Stromal cell of bone marrow (primary cell): Measurements from ENCODE around the gene STYX.

Experiments used
- DNase-seq: peaks from one replicate; pipeline ENCODE4 v3.0.0-alpha.2; 2012; ENCODE audit warnings: low read depth

STYX gene, protein sequence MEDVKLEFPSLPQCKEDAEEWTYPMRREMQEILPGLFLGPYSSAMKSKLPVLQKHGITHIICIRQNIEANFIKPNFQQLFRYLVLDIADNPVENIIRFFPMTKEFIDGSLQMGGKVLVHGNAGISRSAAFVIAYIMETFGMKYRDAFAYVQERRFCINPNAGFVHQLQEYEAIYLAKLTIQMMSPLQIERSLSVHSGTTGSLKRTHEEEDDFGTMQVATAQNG

DNA sequence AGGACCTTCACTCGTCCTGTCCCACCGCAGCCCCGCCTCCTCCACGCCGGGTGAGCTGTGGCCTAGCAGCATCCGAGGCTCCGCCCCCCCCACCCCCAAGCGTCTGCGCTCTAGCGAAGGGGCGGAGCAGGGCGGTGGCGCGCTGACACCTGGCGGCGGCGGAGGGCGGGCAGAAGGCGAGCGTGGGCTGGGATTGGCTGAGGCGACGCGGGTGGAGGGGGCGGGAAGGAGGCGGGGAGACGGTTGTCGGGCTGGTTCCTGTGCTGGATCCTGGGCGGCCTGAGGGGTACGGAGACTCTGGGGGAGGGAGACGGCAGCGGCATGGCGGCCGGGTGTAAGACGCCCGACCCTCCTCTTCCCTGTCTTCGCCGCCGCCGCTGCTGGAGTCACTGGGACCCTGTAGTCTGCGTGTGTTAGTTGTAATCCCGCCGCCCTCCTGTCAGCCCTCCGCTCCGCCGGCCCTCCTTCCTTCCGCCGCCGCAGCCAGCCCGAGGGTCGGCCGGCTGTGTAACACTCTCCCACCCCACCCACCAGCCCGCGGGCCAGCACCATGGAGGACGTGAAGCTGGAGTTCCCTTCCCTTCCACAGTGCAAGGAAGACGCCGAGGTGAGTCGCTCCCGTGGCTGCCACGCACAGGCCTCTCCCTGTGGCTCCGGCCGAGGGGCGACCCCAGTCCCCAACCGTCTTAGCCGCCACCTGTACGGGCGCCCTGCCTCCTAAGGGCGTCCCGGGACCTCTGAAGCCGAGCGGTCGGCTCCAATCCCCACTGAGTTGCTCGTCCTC lies at the start of gene STYX:
Gene STYX, plus strand, starts transcription at position 242 of the 784 bp plus-strand sequence. Its CDS starts 309 bp downstream, at position 551.
- DNase-seq = peak; percentile 96

DNA sequence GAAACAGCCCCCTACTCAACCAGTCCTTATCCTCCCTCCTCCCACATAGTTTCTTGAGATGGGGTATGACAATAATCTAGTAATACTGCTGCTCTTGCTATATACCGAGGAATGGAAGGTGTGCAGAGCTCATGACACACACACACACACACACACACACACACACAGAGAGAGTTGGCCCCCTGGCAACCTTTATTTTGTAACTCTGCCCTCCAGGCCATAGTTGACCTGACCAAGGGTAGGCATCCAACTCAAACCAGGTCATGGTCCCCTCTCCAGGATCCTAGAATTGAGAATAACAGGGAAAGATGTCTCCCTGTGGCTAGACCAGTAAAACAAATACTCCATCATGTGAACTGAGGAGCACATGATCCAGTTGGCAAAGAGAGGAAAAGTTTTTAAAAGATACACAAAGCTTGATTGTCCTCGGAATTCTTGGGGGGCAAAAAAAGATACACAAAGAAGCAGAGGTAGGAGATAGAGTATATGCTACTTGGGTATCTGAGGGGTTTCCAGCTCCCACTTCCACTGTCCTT lies 45.9 kb upstream of the STYX start:
- DNase-seq = no peak

DNA sequence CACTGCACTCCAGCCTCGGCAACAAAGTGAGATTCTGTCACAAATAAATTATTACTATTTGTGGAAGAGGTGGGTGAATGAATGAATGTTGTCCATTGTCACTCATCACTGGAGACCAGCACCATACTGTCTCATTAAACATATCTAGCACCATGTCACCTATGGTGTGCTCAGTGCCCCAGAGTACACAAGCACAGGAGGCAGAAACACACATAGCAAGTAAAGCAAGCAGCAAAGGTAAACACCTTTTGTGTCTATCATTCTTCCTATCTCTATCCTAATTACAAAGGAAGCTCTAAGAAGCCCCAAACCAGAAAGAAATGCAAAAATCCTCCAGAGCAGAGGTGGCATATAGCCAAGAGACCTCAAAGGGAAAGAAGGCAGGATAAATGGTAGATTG lies 43.8 kb upstream of the STYX start:
- no peak for DNase-seq

DNA sequence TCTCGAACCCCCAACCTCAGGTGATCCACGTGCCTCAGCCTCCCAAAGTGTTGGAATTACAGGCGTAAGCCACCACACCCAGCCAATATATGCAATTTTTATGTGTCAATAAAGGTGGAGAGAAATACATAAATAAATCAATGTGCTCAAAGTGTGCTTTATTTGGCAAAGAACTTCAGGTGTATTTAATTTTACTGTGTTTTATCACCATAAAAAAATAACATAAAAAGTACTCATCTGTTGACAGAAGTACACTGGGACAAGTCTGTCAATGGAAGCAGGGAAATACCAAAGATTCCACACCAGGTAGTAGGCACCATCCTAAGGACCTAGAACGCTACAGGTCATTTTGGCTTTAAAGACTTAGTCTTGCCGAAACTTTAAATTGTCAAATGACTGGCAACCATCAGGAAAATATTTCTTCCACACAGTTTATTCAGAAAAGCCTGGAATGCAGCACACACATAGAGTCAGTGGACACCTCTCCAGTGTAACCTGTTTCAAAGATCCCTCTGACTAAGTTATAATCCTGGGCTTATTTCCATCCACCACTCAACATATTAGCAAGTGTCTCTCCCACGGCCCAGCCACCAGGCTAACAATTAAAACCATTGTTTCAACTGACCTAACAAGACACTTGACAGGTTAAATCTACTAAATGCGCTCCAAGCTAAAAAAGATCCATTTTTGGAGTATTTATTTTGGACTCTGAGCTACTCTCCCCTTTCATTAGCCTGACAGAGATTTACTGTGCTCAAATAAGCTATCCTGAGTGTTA lies 38.8 kb upstream of the STYX start:
- DNase-seq = no peak

DNA sequence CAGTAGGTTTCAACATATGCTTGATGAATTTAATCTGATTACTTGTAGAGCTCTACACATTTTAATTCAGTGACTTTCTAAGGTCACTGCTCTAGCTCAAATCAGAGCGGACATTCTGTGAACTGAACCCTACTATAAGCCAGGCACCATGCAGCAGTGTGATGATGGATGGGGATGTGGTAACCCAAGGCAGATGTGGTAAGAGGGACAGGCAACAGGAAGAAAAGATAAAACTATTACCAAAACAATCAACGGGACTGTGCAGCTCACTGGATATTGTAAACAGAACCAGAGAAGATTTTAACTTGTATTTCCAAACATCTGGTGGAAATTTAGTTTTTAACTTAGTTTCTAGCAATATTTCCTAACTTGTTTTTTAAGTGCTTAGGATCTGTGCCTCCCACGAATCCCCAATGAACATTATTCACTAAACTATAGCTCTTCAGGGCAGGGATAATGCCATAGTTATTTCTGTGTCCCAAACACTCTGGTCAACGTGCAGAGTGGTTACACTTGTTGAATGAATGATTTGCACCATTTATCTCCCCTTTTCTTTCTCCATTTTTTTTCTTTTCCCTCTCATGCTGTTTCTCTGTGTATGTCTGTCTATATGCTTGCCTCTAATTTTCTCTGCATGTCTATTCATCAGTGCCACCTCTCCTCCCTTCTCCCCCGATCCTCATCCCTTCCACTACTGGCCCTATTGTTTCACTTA lies 37.6 kb upstream of the STYX start:
- no peak for DNase-seq

DNA sequence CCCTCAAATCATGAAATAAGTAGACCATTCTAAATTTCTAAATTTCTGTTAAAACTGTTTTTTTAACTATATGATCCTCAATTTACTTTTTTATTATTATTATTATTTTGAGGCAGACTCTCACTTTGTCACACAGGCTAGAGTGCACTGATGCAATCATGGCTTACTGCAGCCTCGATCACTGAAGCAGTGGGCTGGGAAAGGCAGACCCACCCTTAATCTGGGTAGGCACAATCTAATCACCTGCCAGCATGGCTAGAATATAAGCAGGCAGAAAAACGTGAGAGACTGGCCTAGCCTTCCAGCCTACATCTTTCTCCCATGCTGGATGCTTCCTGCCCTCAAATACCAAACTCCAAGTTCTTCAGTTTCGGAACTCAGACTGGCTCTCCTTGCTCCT lies 36.9 kb upstream of the STYX start:
- DNase-seq = no peak

DNA sequence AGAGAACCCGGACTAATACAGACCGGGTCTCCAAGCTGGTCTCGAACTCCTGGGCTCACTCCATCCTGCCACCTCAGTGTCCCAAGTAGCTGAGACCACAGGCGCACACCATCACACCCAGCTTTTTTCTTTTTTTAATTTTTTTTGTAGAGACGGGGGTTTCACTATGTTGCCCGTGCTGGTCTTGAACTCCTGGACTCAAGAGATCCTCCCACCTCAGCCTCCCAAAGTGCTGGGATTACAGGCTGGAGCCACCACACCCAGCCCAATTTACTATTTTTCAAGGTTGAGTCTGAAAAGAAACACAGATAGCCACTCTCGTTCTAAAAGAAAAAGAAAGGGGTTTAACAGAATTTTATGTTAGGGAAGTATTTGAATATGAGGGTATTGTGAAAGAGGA lies 36.4 kb upstream of the STYX start:
- no peak for DNase-seq

DNA sequence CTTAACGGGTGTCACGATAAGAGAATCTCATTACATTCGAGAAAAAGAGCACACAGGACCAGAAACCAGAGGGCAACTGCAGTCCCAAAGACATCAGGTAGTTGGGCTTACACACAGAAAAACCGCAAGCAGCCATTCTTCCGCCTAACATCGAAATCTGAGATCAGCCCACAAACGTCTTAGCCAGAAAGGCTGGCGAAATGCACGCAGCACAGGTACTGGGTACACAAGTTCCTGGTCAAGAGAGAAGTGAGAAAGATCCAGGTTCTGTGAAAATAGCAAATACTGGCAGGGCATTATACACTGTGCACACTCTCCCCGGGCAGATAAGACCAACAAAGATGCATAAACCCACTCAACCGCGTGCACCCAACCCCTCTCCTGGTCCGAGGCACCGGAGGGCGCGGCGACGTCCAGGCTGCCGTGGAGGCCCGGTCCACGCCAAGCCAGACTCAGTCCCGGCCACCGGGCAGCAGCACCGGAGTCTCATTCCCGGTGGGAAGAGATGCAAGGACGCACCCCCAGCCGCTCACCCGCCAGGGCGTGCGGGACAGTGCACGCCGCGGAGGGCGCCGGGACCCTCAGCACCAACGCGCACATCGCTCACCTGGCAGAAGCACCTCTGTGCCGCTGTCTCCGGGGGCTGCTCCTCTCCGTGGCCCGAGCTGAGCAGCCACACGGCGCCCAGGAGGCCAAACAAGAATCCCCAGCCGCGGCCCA lies 35.0 kb upstream of the STYX start:
- DNase-seq = no peak

DNA sequence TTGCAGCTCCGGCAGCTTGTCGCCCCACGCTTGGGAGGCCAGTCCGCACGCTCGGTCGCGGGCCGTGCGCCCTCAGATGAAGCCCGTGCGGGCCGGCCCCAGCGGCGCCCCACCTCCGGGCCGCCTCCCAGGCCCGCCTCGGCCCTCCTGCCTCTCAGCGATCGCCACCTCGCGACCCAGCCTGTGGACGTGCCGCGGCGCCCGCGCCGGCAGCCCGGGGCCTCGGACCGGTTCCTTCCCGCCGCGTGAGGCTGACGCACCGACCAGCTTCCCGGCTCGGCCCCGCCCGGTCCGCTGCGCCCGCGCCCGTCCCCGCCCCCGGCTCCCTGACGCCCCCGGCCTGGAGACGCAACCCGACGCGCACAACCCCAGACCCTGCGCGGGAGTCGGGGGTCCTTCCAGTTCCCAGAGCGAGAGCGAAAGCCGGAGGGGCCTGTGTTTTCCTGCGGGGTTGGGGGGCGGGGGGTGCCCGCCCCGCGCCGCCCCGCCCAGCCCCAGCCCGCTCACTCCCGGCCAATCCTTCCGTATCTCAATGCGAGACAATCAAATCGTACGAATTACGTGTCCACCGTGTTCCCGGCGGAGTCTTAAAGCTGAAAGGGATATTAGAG lies 34.4 kb upstream of the STYX start, which contains the start of gene ERO1A:
Gene ERO1A, minus strand, starts transcription at position 78 of the 611 bp plus-strand sequence. Its CDS starts 77 bp downstream, at position 1.
- DNase-seq = peak; percentile 81

DNA sequence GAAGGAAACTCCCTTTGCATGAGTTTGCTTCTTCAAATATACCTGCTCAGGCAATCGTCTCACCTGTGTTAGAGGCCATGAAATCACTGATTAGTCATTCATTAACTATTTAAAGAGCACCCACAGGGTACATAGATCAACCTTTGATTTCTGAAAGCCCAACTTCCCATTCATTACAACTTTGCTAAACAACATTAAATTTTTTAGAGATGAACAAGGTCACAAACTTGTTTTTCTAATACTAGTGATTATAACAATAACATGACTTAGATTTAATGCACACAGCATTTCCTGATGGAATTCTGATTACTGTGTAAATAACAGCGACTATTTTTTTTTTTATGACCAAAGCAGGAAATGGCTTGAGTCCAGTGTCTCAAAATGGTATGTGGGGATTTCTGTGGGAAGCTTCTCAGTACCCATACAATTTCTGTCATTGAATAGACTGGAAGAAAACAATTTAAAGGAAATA lies 29.2 kb upstream of the STYX start:
- DNase-seq = no peak

DNA sequence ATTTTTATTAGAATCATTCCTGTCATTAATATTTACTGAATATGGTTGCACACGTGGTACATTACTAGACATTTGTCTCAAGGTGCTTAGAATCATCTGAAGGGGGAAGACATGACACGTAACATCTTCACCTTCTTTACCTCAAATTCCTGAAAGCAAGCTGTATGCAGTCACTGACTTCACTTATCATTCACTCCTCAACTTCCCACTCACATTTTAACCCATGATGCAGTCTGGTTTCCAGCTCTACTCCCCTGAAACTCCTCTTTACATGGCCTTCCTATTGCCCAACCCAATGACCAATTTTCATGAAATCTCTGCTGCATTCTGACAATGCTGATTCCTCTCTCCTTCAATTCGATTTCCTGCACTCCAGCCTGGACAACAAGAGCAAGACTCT lies 28.7 kb upstream of the STYX start:
- no peak for DNase-seq

DNA sequence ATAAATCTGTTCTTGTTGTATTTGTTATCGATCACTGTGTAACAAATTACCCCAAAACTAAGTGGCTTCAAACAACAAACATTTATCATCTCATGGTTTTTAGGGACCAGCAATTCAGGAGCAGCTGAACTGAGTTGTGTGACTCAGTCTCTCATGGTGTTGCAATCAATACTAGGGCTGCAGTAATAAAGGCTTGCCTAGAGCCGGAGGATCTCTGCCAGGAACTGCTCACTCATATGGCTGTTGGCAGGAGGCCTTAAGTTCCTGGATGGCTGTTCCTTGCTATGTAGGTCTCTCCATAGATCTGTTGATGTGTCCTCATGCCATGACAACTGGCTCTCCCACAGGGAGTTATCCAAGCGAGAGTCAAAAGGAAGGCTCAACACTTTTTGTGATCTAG lies 26.7 kb upstream of the STYX start:
- DNase-seq = peak; percentile 98

DNA sequence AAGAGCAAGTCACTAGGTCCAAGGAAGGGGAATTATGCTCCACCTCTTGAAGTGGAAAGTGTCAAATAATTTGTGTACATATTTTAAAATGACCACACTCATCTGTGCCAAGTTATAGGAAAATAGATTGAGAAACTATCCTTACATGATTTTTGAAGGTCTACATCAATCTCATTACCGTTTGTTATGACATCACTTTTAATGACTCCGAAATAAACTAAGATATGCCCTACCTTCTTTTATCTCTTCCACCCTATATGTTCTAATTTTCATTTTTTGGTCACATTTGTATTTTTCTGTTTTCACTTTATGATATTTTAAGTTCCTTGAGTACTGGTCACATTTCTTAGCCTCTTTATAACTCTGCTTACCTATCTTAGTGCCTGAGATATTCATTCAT lies 26.3 kb upstream of the STYX start:
- DNase-seq = no peak

DNA sequence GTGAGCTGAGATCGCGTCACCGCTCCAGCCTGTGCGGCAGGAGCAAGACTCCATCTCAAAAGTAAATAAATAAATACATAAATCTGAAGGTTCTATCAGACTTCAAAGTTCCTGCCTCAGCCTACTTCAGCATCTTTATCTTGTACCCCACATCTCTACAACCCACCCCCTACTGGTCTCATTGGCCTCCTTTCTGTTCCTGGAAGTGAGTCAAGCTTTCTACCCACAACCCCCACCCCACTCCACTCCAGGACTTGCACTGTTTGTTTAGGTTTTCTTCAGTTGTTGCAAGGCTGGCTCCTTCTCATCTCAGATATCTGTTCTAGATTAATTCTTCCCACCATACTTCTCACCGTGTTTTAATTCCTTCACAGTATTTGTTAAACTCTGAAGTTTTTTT lies 23.7 kb upstream of the STYX start:
- DNase-seq = no peak

DNA sequence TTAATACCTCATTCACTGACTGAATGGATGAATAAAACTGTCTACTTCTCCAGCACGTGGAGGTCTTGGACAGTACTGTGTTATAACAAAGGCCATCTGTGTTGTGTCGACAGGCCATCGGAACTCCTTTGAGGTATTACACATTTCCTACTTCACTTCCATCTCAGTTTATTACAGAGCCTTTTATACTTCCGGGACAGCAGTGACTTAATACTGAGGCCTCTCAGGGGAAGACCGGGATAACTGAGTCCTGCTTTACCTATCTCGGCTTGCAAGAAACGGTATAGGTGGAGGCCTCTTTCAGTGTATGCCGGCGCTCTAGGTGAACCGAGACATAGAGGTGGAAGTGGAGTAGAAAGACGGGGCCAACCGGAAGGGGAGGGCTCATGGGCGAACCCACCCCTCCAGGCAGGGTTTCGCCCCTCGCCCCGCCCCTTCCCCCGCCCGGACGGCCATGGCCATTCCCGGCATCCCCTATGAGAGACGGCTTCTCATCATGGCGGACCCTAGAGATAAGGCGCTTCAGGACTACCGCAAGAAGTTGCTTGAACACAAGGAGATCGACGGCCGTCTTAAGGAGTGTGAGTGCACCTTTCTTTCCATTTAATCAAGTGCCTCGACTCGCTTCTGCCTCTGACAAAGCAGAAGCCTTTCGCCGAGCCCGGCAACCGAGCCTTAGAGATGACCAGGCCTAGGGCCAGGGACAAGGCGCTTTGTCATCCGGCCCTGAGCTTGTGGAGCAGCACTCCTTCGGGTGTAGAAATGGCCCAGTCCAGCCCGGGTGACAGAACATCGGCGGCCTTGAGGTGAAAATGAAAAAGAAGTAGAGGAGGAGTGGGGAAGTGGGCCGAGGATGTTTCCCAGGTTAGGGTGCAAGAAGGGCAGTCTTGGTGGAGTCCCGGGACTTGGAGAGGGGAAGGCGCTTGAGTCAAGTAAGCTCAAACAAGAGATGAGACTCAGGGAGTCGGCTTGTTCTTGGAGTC lies 23.0 kb upstream of the STYX start, which contains the start of gene PSMC6:
Gene PSMC6, plus strand, starts transcription at position 477 of the 983 bp plus-strand sequence. Its CDS starts 20 bp downstream, at position 497.
- DNase-seq = peak; percentile 84

DNA sequence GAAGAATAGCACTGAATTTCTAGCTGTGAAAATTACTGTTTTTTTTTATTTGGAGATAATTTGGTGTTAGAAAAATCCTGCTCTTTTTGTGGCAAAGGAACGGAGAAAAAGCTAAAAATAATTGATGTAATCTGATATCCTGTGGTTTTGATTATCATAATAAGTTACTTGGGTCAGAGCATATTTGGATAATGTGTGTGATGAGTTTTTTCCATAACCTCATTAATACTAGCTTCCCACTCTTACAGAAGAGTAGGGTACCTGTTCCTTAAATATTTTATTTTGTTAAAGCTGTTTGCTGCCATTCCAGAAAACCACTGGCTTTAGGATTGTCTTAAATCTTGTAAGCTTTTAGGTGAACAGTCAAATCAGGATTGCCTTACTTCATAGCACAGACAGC lies 18.3 kb upstream of the STYX start:
- no peak for DNase-seq

DNA sequence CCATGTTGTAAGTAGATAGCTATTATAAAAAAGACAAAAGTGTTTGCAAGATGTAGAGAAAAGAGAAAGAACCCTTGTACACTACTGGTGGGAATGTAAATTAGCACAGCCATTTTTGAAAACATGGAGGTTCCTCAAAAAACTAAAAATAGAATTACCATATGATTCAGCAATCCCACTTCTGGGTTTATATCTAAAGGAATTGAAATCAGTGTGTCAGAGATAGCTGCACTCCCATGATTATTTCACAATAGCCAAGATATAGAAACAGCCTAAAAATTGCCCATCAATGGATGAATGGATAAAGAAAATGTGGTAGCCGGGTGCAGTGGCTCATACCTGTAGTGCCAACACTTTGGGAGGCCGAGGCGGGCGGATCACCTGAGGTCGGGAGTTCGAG lies 13.8 kb upstream of the STYX start:
- DNase-seq = no peak

DNA sequence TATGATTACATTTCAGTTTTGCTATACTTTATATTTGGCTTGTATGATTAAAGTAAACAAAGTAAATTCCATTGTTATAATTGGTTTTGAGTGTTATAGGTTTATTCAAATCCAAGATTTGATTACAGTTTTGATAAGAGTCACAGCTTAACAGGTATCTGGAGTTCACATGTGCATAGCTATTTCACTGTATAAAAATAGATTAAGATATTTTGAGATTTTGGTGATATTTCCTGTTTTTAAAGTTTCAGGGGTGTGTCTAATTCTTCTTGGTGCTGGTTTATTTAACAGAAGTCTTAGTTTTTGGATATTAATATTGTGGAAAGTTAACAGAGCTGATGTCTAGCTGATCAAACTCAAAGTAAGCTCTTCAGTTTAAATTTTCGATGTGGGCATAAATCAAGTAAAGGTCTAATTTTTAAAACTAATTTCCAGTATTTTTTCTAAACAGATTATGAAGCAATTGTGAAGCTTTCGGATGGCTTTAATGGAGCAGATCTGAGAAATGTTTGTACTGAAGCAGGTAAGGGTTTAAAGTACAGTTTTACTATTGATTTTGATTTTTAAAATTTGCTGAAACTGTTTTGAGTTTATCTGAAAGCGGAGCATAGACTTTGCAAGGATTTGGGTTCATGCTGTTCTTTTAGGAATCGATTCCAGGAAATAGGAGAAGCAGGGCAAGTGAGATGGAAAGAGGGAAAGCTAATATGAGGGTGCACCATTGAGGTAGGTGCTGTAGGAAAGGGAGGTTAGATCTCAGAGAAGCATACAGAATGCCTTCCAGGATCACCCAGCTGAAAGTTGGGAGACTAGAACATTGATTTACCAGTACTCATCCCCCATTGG lies 6.2 kb upstream of the STYX start:
- DNase-seq = no peak

DNA sequence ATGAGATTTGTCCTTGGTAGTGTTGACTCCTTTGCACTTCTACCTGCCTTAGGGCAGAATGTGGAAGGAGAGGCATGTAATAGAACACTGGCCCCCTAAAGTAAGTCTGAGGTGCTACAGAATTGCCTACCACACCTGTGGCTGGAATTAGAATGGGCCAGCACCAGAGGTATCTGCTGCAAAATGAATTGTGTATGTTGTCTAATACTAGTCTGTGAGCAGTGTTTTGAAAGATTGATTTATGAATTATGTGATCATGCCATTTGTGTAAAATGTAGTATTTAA lies 5.7 kb upstream of the STYX start:
- DNase-seq = no peak
